Loucy (cell line): ENCODE data around the gene ESYT2.
A peak's percentile ranks its signal among the peaks of the same experiment; 100 is the strongest.

ENCODE experiments used
- H2AFZ ChIP-seq: fragments of 200-600 bp; sonication (generic); 2 replicates; pipeline ENCODE4 v1.6.0; 2016; ENCODE audit warnings: antibody characterized with exemption, mild to moderate bottlenecking, low read length, moderate library complexity
- H3F3A ChIP-seq: fragments of 200-600 bp; 2 replicates; pipeline ENCODE4 v1.6.0; 2016; ENCODE audit warnings: antibody characterized with exemption, low read depth, mild to moderate bottlenecking
- H3K27me3 ChIP-seq: fragments of 200-600 bp; sonication (generic); 2 replicates; pipeline ENCODE4 v1.6.1; 2014; ENCODE audit warnings: low read length, mild to moderate bottlenecking; ENCODE audit not compliant: insufficient read depth, poor library complexity, severe bottlenecking
- H3K36me3 ChIP-seq: fragments of 200-600 bp; sonication (generic); 2 replicates; pipeline ENCODE4 v1.6.1; 2016; ENCODE audit warnings: low read length; ENCODE audit not compliant: insufficient read depth
- H3K4me1 ChIP-seq: fragments of 200-600 bp; sonication (generic); 2 replicates; pipeline ENCODE4 v1.5.1; 2014; ENCODE audit warnings: low read length, mild to moderate bottlenecking; ENCODE audit not compliant: insufficient read depth, poor library complexity, severe bottlenecking
- H3K4me2 ChIP-seq: fragments of 200-600 bp; sonication (generic); 2 replicates; pipeline ENCODE4 v1.6.0; 2014; ENCODE audit warnings: antibody characterized with exemption, low read length, low read depth, mild to moderate bottlenecking; ENCODE audit not compliant: poor library complexity, severe bottlenecking
- H3K4me3 ChIP-seq: fragments of 200-600 bp; sonication (generic); 2 replicates; pipeline ENCODE4 v1.5.1; 2014; ENCODE audit warnings: low read length, mild to moderate bottlenecking, mixed read lengths; ENCODE audit not compliant: poor library complexity, severe bottlenecking
- H3K79me2 ChIP-seq: fragments of 200-600 bp; sonication (generic); 2 replicates; pipeline ENCODE4 v1.6.1; 2014; ENCODE audit warnings: low read length; ENCODE audit not compliant: insufficient read depth
- H3K9ac ChIP-seq: fragments of 200-600 bp; sonication (generic); 2 replicates; pipeline ENCODE4 v1.6.0; 2014; ENCODE audit warnings: mild to moderate bottlenecking, low read depth, low read length, moderate library complexity; ENCODE audit not compliant: poor library complexity, severe bottlenecking
- H3K9me2 ChIP-seq: fragments of 200-600 bp; sonication (generic); replicated peaks from 2 replicates; pipeline ENCODE4 v1.6.1; 2016; ENCODE audit warnings: low read depth, low read length, mixed read lengths
- H3K9me3 ChIP-seq: fragments of 200-600 bp; sonication (generic); 2 replicates; pipeline ENCODE4 v1.6.1; 2014; ENCODE audit warnings: mild to moderate bottlenecking, antibody characterized with exemption, low read length, low read depth; ENCODE audit not compliant: insufficient read depth
- H4K20me1 ChIP-seq: fragments of 200-600 bp; sonication (generic); 2 replicates; pipeline ENCODE4 v1.6.0; 2014; ENCODE audit warnings: antibody characterized with exemption, low read length, mild to moderate bottlenecking; ENCODE audit not compliant: insufficient read depth, poor library complexity, severe bottlenecking
- EZH2phosphoT487 ChIP-seq: fragments of 200-600 bp; IDR thresholded peaks from 2 replicates; pipeline ENCODE4 v1.6.1; 2018; ENCODE audit warnings: antibody characterized with exemption, mild to moderate bottlenecking, moderate library complexity, borderline replicate concordance
- TF ChIP-seq, protein P1 (sequence below): fragments of 200-600 bp; sonication (generic); conservative IDR thresholded peaks from 2 replicates; pipeline ENCODE4 v1.5.1; 2014; ENCODE audit warnings: mild to moderate bottlenecking, antibody characterized with exemption, low read length

The ESYT2 gene

DNA sequence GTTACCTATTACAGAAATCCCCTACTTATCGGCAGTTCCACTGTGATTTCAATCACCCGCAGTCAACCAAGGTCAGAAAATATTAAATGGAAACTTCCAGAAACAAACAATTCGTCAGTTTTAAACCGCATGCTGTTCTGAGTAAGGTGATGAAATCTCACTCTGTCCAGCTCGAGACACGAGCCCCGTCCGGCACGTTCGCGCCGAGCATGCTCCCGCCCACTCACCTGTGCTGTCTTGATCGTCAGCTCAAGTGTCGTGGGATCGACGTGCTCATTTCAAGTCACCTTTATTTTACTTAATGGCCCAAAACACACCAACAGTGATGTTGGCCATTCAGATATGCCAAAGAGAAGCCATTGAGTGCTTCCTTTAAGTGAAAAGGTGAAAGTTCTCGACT, 21.2 kb downstream of the ESYT2 start:
- Histone ChIP-seq H3K36me3 (peaks cover 37% of the 10 kb centered on the region; the same call in 1 of the 2 replicates), H3K9me2 (no peaks in the 10 kb centered on the region), H3K9me3 (no peaks in the 10 kb centered on the region), H3K4me2 (peak overlapping the region; percentile 38), H3K4me3 (peak overlapping the region; percentile 11), H4K20me1 (peaks cover 77% of the 10 kb centered on the region), H2AFZ (no peak overlapping the region), H3K79me2 (peaks cover 97% of the 10 kb centered on the region), H3K4me1 (peaks cover 57% of the 10 kb centered on the region), H3K9ac (peak overlapping the region; percentile 18), H3F3A (peaks cover 4% of the 10 kb centered on the region; the same call in 1 of the 2 replicates), H3K27me3 (no peaks in the 10 kb centered on the region)
- no peak for TF ChIP-seq EZH2phosphoT487
- TF ChIP-seq, protein P1, sequence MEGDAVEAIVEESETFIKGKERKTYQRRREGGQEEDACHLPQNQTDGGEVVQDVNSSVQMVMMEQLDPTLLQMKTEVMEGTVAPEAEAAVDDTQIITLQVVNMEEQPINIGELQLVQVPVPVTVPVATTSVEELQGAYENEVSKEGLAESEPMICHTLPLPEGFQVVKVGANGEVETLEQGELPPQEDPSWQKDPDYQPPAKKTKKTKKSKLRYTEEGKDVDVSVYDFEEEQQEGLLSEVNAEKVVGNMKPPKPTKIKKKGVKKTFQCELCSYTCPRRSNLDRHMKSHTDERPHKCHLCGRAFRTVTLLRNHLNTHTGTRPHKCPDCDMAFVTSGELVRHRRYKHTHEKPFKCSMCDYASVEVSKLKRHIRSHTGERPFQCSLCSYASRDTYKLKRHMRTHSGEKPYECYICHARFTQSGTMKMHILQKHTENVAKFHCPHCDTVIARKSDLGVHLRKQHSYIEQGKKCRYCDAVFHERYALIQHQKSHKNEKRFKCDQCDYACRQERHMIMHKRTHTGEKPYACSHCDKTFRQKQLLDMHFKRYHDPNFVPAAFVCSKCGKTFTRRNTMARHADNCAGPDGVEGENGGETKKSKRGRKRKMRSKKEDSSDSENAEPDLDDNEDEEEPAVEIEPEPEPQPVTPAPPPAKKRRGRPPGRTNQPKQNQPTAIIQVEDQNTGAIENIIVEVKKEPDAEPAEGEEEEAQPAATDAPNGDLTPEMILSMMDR = no peak

DNA sequence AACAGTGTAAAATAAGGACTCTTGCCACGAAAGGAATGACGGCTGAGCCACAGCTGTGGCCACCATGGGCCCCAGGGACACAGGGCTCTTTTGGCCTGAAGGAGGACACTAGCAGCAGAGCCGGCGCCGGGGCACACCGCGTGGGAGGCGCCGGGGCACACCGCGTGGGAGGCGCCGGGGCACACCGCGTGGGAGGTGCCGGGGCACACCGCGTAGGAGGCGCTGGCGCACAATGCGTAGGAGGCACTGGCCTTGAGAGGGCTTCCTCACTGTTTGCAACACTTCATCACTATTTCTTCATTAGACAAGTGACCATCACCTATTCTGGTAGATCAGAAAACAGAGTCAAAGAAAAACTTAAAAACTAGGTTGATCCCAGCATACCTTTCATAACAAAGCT, 23.4 kb downstream of the ESYT2 start:
- Histone ChIP-seq H3K36me3 (peaks cover 37% of the 10 kb centered on the region; the same call in 1 of the 2 replicates), H3K79me2 (peaks cover 97% of the 10 kb centered on the region), H4K20me1 (peaks cover 82% of the 10 kb centered on the region)

DNA sequence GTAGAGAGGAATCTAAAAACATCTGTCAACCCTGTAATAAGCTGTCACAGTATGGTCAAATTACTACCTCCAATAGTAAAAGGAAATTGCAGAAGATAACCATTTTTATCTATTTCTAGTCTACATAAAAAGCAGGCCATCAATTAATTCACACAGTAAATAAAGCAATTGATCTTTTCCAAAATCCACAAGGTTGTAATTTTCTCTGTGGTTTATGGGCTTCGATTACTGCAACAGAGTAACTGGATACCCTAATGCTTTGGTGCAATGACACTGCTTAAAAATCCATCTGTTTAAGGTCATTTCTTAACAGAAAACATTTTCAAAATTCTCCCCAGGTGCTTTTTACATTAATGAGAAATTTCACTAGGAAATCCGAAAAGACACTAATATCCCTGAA, 23.9 kb downstream of the ESYT2 start:
- Histone ChIP-seq H3K4me2 (no peak overlapping the region), H3F3A (no peaks in the 10 kb centered on the region), H2AFZ (no peak overlapping the region), H3K79me2 (peaks cover 97% of the 10 kb centered on the region), H3K4me3 (no peak overlapping the region), H3K4me1 (peaks cover 38% of the 10 kb centered on the region), H3K9ac (no peak overlapping the region), H3K36me3 (peaks cover 36% of the 10 kb centered on the region; the same call in 1 of the 2 replicates), H3K27me3 (no peaks in the 10 kb centered on the region), H3K9me3 (no peaks in the 10 kb centered on the region), H3K9me2 (no peaks in the 10 kb centered on the region), H4K20me1 (peaks cover 83% of the 10 kb centered on the region)
- TF ChIP-seq EZH2phosphoT487 = no peak
- TF ChIP-seq, protein P1 = no peak

More for the DNA sequence above, 23.4 kb downstream of the ESYT2 start:
- Histone ChIP-seq H3K27me3 (no peaks in the 10 kb centered on the region), H3K4me3 (no peak overlapping the region), H3K9ac (no peak overlapping the region), H3K9me3 (no peaks in the 10 kb centered on the region), H2AFZ (no peak overlapping the region), H3K9me2 (no peaks in the 10 kb centered on the region), H3K4me1 (peaks cover 43% of the 10 kb centered on the region), H3K4me2 (no peak overlapping the region), H3F3A (no peaks in the 10 kb centered on the region)
- no peak for TF ChIP-seq EZH2phosphoT487
- TF ChIP-seq, protein P1 = no peak
